Activated CD8-positive, alpha-beta T cell treated with anti-CD3 and anti-CD28 coated beads for 36 hours (primary cell): Measurements from ENCODE around the gene FRY. TPM values are rescaled to one million over a fixed set of nuclear protein-coding genes. Genes with fewer than 3 reads are reported as not detected.

Experiments used
- ATAC-seq: fragments of 200-7000 bp; cut with Tn5 transposase; one replicate; pipeline ENCODE4 v1.10.0; 2021; ENCODE audit warnings: mild to moderate bottlenecking, moderate library complexity
- CTCF ChIA-PET: fragments of 350-600 bp; sonication (Branson Sonifier 250); formaldehyde crosslinking; loops from one replicate; lab custom pipeline; 2021; ENCODE audit warnings: antibody characterized with exemption; lab: Charles Lee
- POLR2A ChIA-PET: fragments of 350-600 bp; sonication (Branson Sonifier 250); formaldehyde crosslinking; loops from one replicate; lab custom pipeline; 2021; ENCODE audit warnings: antibody characterized with exemption; lab: Charles Lee
- DNase-seq: peaks from one replicate; pipeline ENCODE4 v3.0.0-alpha.2; 2020
- H3K27ac Mint-ChIP-seq: one replicate; pipeline ENCODE4 v1.8.0; 2021; ENCODE audit warnings: mild to moderate bottlenecking, mixed read lengths
- H3K27me3 Mint-ChIP-seq: one replicate; pipeline ENCODE4 v1.8.0; 2021; ENCODE audit warnings: mixed read lengths
- H3K36me3 Mint-ChIP-seq: one replicate; pipeline ENCODE4 v1.8.0; 2021; ENCODE audit warnings: low read depth, mixed read lengths
- H3K4me1 Mint-ChIP-seq: one replicate; pipeline ENCODE4 v1.8.0; 2021; ENCODE audit warnings: low read depth, mixed read lengths
- H3K4me3 Mint-ChIP-seq: one replicate; pipeline ENCODE4 v1.8.0; 2021; ENCODE audit warnings: mild to moderate bottlenecking, moderate library complexity, mixed read lengths
- H3K9me3 Mint-ChIP-seq: one replicate; pipeline ENCODE4 v1.8.0; 2021; ENCODE audit warnings: mixed read lengths
- CTCF ChIP-seq: fragments of 200-600 bp; IDR thresholded peaks from one replicate; pipeline ENCODE4 v1.8.0; 2022; ENCODE audit warnings: antibody characterized with exemption, mild to moderate bottlenecking
- intact Hi-C: fragments of 100-400 bp; cut with micrococcal nuclease; formaldehyde crosslinking; loops from one replicate; pipeline ENCODE4 v1.10.0; 2022
- total RNA-seq, 2 experiments: library from RNA; stranded (reverse); gene quantifications; one replicate each; pipeline ENCODE4 v1.2.3, GENCODE V29; 2021

Gene FRY
- total RNA-seq, 2 experiments from 2014 or later: 0.58 to 0.68 TPM

DNA sequence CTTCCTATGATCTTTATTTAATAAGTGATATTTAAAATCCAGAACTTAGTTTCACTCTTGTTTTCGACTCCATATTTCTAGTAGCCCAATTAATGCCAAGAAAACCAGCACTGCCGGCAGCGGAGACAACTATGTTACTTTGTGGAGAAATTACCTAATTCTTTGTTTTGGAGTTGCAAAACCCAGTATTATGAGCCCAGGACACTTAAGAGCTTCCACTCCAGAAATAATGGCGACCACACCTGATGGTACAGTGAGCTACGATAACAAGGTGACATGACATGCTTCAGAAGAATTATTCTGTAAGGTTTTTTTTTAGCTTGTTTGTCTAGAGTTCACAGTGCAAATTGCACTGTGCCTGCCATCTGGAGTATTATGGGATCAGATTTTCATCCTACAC lies 147.2 kb downstream of the FRY start:
- Mint-ChIP-seq H3K4me1 (no peaks in the 10 kb centered on the region), H3K27ac (no peak overlapping the region), H3K4me3 (no peak overlapping the region), H3K27me3 (no peaks in the 10 kb centered on the region), H3K36me3 (no peaks in the 10 kb centered on the region), H3K9me3 (no peaks in the 10 kb centered on the region)
- ATAC-seq: no peak
- no peak for TF ChIP-seq CTCF
- ChIA-PET CTCF (no interaction called here), POLR2A (no interaction called here)
- intact Hi-C loops: no loop called here
- DNase-seq: no peak

GRCh38 chr13:32179708-32180107 lies 148.1 kb downstream of the FRY start:
- intact Hi-C loops: no loop called here
- ChIA-PET POLR2A (no interaction called here), CTCF (no interaction called here)
- H3K27me3 Mint-ChIP-seq: no peaks in the 10 kb centered on the region
- DNase-seq: no peak
- H3K4me1 Mint-ChIP-seq: no peaks in the 10 kb centered on the region
- ATAC-seq: no peak
- H3K9me3 Mint-ChIP-seq: no peaks in the 10 kb centered on the region
- no peak for TF ChIP-seq CTCF
- no peaks in the 10 kb centered on the region for H3K36me3 Mint-ChIP-seq
- no peak overlapping the region for H3K4me3 Mint-ChIP-seq
- H3K27ac Mint-ChIP-seq: no peak overlapping the region

GRCh38 chr13:32187651-32188050 lies 156.1 kb downstream of the FRY start:
- Mint-ChIP-seq H3K9me3 (no peaks in the 10 kb centered on the region), H3K27ac (no peak overlapping the region), H3K4me3 (no peak overlapping the region), H3K27me3 (no peaks in the 10 kb centered on the region), H3K36me3 (no peaks in the 10 kb centered on the region), H3K4me1 (no peaks in the 10 kb centered on the region)
- intact Hi-C loops: no loop called here
- ATAC-seq (no peak), DNase-seq (no peak)
- TF ChIP-seq CTCF: no peak
- ChIA-PET CTCF (interaction anchor here (1.0 kb wide), 2 partner anchors 9 to 23 kb away, joined by 3 read pairs; no protein-coding TSS in a partner anchor), POLR2A (no interaction called here)

- Mint-ChIP-seq H3K4me1 (no peaks in the 10 kb centered on the region), H3K9me3 (no peaks in the 10 kb centered on the region), H3K27me3 (no peaks in the 10 kb centered on the region), H3K4me3 (no peak overlapping the region), H3K27ac (no peak overlapping the region), H3K36me3 (no peaks in the 10 kb centered on the region)
- no peak for DNase-seq
- POLR2A ChIA-PET: no interaction called here
- no peak for ATAC-seq
- CTCF ChIA-PET: no interaction called here
- intact Hi-C loops: no loop called here
- TF ChIP-seq CTCF: no peak
These were observed 160.0 kb downstream of the FRY start for GRCh38 chr13:32191452-32191998.

- no peak overlapping the region for H3K4me3 Mint-ChIP-seq
- no peak overlapping the region for H3K27ac Mint-ChIP-seq
- no peaks in the 10 kb centered on the region for H3K36me3 Mint-ChIP-seq
- DNase-seq (no peak), ATAC-seq (no peak)
- intact Hi-C loops: no loop called here
- no peaks in the 10 kb centered on the region for H3K27me3 Mint-ChIP-seq
- ChIA-PET CTCF (interaction anchor here (1.5 kb wide), 1 partner anchor 9 kb away, joined by 5 read pairs; no protein-coding TSS in a partner anchor), POLR2A (no interaction called here)
- no peaks in the 10 kb centered on the region for H3K4me1 Mint-ChIP-seq
- no peaks in the 10 kb centered on the region for H3K9me3 Mint-ChIP-seq
- no peak for TF ChIP-seq CTCF
These were observed 164.1 kb downstream of the FRY start for GRCh38 chr13:32195713-32196112.
